HepG2 (cell line): ENCODE results near the gene PRODH. TPM values are rescaled to one million over a fixed set of nuclear protein-coding genes. Genes with fewer than 3 reads are reported as not detected.

ENCODE experiments used
- polyA plus RNA-seq, 8 experiments: library from polyadenylated mRNA; depleted of rRNA in 3 of 8; stranded (reverse) in 7 of 8; unstranded in 1 of 8; fragments of >200 nt; fragmentation: Illumina TruSeq in 4 of 8; extraction: Trizol in 4 of 8; gene quantifications; 2 replicates each; pipeline versions ENCODE4 v1.2.1 to v1.2.3, GENCODE V29; 2011 to 2016; ENCODE audit warnings: low read depth in 4 of 8, missing spikeins in 1 of 8, mixed read lengths in 1 of 8; ENCODE audit not compliant: insufficient read depth in 1 of 8
- total RNA-seq, 5 experiments: library from RNA; depleted of rRNA; stranded (reverse); fragments of >200 nt; fragmentation: Illumina TruSeq; extraction: Trizol; gene quantifications; 2 replicates each; pipeline ENCODE4 v1.2.3, GENCODE V29; 2016; ENCODE audit warnings: low read depth in 1 of 5

Gene PRODH
- total and polyA plus RNA-seq, 2 of the 13 experiments (the other 11 are each of a cell fraction or from before 2014, with no cell fraction given), result 0.29 to 0.30 TPM

Other genes with a start within 250 kb of the PRODH start
- gene DGCR6, start 30.0 kb downstream of the PRODH start, total RNA-seq (2016; rRNA removed; fragmentation: Illumina TruSeq; extraction: Trizol), result 0.07 TPM in 1 of 2 replicates, not detected in the other
- gene DGCR6, start 30.0 kb downstream of the PRODH start, polyA plus RNA-seq (2011; rRNA removed), result 0.13 TPM in 1 of 2 replicates, not detected in the other
- 13.1 and 35.3 TPM in 2 replicates for gene DGCR2, start 186.1 kb upstream of the PRODH start, total RNA-seq (2016; rRNA removed; fragmentation: Illumina TruSeq; extraction: Trizol)
- gene DGCR2, start 186.1 kb upstream of the PRODH start, polyA plus RNA-seq (2011; rRNA removed), result 23.1 and 27.6 TPM in 2 replicates
- gene TSSK2, start 195.0 kb upstream of the PRODH start, total RNA-seq (2016; rRNA removed; fragmentation: Illumina TruSeq; extraction: Trizol), result not detected in 2 replicates
- gene TSSK2, start 195.0 kb upstream of the PRODH start, polyA plus RNA-seq (2011; rRNA removed), result not detected in 2 replicates
- gene ESS2, start 208.4 kb upstream of the PRODH start, total RNA-seq (2016; rRNA removed; fragmentation: Illumina TruSeq; extraction: Trizol), result 7.6 and 8.9 TPM in 2 replicates
- 7.7 and 9.4 TPM in 2 replicates for gene ESS2, start 208.4 kb upstream of the PRODH start, polyA plus RNA-seq (2011; rRNA removed)
- gene GSC2, start 214.0 kb upstream of the PRODH start, total RNA-seq (2016; rRNA removed; fragmentation: Illumina TruSeq; extraction: Trizol), result not detected in 2 replicates
- gene GSC2, start 214.0 kb upstream of the PRODH start, polyA plus RNA-seq (2011; rRNA removed), result not detected in 2 replicates
- 118 and 161 TPM in 2 replicates for gene SLC25A1, start 242.4 kb upstream of the PRODH start, total RNA-seq (2016; rRNA removed; fragmentation: Illumina TruSeq; extraction: Trizol)
- gene SLC25A1, start 242.4 kb upstream of the PRODH start, polyA plus RNA-seq (2011; rRNA removed), result 49.4 and 57.3 TPM in 2 replicates